HG02852 (cell line): ENCODE results near the gene DPYSL3.

Experiments used
- ATAC-seq: cut with Tn5 transposase; IDR thresholded peaks from one replicate; pipeline ENCODE4 v1.9.1; 2021; ENCODE audit warnings: mild to moderate bottlenecking, moderate library complexity; ENCODE audit not compliant: unreplicated experiment

DPYSL3 gene

DNA sequence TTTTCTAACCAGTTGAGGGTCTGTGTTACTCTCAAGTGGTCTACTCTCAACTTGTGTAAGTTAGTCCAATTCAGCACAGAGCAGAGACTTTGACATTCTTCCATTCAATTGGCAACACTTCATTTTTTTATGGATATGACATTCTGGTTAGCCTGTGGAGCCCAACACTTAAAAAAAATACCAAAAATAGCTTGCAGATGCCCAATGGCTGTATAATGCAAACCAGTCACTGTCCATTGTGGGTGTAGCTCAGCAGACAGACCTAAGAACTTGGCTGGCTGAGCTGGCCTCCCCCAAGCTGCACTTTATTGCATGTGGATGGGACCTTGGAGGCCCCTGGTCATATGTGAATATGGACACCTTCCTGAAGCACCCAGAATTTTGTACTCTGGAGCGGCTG, 103.2 kb downstream of the DPYSL3 start:
- no peak for ATAC-seq

DNA sequence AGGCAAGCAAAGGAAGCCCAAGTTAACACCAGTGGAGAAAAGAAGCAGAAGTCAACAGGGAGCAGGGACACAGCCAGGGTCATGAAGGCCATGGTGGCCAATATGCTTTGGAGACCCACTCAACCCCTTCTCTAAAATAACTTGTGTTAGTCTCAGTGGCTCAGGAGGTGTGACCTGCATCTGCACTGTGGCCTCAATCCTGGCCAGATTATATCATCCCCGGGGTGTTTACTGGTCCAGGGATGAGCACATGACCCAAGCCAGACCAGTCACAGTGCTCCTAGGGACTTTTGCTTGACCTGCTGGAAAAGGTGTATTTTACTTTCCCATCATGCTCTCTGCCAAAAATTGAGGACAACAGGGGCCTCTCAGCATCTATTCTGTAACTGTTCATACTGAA, 105.2 kb downstream of the DPYSL3 start:
- ATAC-seq = peak; percentile 19

DNA sequence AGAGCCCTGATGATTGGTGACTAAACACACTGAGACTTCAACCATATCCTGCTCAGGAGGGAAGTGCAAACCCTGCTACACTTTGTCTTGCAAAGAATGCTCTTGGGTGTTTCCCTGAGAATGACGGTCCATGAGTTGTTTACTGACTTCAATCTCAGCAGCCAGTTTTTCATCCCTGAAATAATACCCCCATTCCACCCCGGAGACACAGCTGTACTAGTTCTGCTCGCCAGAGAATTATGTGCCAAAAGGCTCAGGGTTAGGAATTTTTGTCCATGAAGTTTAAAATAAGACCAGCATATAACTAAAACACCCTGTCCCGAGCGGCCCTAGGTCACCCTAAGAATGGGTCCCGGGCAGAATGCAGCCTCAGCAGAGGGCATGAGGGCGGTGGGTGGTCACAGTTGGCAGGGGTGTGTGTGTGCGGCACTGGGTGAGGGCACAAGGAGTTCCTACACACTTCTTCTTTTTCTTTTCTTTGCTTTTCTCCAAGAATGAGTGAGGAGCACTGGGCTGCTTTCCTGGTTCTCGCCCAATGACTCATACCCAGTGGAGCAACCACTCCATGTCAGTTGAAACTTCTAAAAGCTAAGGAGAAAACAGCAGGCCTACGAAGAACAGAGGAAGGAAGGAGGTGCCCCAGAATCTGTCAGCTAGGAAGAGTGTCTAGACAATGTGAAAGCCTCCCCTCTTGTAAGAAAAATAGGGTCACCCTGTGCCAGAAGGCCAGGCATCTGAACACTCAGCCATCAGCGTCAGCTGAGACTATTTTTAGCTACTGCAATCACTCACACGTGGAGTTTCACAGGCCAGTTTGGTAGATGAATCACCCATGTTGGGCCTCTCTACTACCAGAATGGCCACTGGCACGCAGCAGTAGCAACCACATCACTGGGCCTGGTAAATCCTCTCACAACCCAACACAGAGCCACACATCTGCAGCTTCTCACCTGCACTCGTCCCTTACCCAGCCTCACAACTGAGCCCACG, 105.9 kb downstream of the DPYSL3 start:
- peak; percentile 87 for ATAC-seq

GRCh38 chr5:147400881-147401280, 109.0 kb downstream of the DPYSL3 start:
- ATAC-seq = no peak

DNA sequence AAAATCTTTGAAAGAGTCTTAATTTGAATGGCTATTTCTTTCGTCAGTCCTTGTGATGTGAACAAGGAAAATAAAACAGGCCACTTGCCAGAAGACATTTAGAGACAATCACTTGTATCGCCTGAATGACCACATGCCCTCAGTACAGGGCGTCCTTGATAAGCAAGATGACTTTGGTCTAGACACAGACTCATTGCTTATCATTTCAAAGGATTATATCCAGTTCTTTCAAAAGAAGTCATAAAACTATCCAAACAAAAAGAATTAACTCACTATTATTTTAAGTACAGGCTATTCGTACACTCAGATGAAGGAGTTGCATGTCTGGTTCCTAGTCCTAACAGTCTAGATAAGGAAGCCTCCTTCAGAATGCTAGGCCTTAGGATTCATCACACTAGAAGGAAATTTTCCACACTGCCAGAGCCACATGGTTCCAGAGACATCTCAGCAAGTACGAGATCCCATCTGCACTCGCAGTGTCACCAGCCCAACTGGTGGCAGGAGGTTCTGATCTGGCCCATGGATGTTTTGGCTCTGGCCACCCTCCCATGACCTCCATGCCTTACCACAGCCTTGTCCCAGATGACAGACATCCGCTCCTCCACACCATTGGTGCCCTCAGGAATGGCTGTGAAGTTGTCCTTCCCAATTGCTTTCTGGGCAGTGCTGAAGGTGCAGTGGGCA, 109.6 kb downstream of the DPYSL3 start:
- ATAC-seq = no peak

- ATAC-seq = no peak
These were observed 111.0 kb downstream of the DPYSL3 start for GRCh38 chr5:147398860-147399259.

DNA sequence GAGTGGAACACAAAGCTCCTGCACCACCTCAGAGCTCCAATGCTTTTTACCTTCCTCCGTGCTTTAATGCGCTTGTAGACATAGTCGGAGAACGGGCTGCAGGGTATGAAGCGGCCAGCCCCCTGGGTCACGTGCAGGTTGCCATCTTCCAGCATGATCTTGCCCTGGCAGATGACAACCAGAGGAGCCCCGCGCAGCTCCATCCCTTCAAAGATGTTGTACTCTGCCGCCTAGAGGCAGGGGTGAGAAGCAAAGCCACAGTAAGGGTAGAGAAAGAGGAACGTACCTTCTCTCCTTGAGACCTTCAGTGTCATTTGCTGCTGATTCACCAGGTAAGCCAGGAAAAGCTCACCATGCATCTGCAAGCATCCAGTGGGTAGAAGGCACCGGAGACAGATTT, 112.3 kb downstream of the DPYSL3 start:
- ATAC-seq = no peak

DNA sequence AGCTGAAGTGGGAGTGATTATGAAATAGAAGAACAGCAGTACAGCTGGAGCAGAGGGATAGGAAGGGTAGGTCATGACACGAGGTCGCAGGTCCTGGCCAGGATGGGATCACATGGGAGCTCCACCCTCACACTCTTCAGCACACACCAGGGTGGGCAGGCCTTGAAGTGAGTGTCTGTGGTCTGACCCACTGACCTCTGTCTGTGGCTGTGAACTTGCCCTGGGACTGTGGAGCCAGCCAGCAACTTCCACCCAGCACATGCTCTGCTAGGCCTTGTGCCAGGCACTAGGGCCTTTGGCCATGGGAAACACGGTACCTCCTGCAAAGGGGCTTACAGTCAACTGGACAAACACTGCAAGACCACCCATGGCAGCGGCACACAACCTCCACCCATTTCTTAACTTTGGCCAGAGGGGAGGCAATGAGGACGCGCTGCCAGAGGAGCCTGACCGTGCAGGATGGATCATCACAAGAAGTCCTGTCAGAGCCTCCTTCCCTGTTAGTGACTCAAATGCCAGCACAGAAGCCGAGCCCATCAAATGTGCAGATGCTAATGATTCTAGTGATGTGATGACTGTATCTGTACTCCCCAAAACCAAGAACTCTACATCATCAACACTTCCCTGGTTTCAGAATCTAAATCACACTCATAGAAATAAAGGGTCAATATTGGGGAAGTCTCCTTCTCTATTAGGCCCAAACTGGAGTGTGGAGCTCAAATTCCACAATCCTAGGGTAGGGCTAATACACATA, 113.6 kb downstream of the DPYSL3 start:
- ATAC-seq = no peak

- no peak for ATAC-seq
These were observed 115.8 kb downstream of the DPYSL3 start for GRCh38 chr5:147393874-147394672.

- peak; percentile 89 for ATAC-seq
These were observed 118.1 kb downstream of the DPYSL3 start for GRCh38 chr5:147391781-147392180.

DNA sequence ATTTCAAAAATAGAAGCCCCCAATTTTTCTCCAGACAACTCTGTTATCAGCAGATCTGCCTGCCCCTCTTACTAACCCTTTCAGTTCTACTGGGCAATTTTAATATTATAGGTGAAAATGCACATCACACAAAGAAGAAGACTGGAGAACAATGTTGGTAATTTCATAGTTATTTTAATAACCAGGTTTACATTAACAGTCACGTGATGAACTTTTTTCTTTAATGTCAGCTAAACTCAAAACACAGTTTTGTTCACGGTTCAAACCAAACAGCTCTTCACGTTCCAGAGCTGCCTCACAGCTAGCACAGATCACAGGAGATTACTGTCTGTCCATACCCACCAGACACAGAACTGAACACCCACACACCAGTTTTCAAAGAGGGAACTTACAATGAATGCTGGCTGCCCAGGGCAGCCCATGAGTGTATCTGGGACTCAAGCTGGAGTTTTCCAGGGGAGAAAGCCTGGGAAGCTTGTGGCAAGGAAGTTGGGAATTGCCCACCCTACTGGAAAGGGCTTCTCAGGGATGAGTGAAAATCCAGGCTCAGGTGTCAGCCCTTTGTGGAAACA, 119.1 kb downstream of the DPYSL3 start:
- no peak for ATAC-seq

DNA sequence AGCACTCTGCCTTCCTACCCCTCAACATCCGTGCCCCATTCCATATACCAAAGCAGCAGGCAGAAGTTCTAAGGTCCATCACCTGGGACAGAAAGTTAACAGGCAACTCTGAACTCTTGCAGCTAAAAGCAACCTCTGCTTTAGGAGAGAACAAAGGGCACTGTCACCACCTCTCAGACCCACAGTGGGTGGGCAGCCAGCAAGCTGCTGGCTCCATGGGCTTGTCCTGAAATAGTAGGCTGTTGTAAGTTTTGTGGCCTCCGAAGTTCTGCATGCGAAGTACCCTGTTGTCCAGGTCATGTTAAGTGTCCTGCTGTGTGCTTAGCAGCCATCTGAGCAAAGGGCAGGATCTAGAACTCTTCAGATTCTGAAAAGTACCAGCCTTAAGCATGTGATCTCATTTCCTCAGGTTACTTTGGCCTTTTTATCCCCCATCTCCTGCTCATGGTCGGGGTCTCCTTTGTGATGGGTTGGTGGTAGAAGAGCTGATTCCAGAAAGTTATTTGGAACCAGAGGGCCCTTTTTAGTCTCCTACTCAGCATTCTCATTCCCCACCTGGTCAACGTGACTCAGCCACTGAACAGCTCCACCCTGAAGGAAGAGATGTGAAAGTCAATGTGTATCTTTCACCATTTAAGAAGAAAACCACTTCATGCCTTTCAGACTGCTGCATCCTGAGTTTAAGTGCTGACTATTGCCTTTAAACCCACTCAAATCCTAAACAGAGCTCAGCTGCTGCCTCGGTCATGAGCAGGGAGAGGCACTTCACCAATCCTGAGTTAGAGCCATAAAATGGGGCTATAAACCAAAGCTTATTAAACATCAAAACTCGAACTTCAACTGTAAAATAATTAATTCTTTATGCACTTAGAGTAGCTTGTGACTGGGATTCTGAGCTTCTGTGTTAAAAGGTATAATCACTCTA, 121.4 kb downstream of the DPYSL3 start:
- ATAC-seq = no peak

DNA sequence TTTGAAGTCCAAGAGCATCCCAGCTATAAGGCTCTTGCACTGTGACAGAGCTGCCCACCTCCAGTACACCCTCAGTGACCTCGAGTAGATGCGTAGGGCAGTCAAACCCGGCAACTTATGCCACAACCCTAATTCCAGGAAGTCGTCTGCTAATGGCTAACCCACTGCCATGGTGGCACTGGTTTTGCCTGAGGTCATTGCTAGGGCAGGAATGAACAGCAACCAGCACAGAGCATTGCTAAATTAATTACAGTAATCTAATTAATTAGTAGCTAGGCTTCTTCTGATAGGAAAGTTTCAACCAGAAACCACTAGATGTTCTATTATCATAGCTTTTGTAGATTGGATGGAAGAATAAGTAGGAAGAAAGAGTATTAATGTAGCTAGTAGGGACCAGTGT, 122.8 kb downstream of the DPYSL3 start:
- no peak for ATAC-seq

DNA sequence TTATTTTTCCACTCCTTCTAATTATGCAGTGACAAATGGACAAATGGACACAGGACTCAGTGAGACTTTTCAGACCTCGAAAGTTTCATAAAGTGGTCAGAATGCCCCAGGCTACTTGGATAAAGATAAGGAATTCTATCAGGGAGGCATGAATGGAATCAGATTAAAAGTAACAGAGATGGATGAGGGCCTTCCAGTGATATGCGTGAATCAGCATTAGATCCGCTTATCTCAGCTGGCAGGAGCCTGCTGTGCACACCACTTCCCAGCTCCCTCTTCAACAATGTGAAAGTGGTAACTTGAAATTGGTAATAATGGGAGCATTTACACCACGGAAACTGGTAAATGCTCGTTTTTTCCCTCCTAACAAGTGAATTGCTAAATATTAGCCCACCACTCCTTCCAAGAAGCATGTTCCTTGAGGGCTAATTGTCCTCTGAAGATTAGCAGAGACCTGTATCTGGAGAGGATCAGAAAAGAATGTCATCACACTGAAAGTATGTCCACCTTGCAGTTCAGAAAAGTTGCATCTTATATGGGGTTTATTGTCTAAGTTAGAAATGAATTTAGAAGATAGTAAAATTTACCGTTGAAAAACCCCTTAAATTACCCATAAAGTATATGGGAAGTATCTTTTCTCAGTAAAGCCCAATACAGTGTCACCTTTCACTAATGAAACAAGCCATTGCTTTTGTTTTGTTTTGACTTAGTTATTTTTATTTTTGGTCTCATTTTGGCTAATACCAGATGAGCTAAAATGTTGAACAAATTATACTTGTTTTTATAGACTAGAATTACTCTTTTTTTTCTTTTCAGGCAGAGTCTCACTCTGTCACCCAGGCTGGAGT, 125.3 kb downstream of the DPYSL3 start:
- no peak for ATAC-seq

DNA sequence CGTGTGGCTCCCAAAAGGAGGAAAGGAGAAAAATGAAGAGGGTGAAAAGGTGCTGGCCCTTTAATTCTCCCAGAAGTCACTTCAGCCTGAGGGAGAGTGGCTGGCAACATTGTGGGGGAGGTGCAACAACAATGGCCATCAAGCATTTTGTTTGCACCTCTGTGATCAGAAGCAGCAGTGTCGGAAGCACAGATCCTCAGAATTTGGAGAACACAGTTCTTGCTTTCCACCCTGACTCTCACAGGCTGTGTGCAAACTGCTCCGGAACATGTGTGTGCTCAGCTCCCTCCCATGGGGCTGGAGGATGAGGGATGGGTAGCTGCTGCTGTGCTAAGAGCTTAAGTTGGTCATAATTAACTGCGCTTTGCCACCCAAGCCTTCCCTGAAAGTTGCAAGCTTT, 127.1 kb downstream of the DPYSL3 start:
- no peak for ATAC-seq

DNA sequence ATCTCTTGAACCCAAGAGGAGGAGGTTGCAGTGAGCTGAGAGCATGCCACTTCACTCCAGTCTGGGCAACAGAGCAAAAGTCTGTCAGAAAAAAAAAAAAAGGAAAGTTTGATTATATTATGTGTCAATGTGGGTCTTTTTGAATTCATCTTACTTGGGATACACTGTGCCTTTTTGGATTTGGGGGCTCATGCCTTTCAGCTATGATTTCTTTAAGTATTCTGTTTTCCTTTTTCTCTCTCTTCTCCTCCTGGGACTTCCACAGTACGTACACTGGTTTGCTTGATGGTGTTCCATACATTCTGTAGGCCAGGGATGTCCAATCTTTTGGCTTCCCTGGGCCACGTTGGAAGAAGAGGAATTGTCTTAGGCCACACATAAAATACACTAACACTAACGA, 128.3 kb downstream of the DPYSL3 start:
- no peak for ATAC-seq

DNA sequence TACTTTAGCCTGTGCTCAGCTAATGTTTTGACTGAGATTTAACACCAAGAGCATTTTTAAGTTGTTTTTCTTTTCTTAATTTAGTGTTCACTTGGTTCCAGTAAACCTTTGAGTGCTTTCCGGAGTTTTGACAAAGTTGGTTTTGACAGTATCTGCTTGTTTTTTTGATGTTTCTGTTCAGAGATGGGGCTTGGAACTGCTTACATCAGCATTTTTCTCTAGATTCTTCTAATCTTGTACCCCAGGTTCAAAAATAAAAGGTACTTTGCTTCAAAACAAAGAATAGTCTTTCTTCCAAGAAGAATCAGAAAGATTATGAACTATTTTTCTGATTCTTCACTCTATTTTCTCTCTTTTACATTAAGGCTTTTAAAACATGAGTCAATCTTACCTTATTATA, 132.2 kb downstream of the DPYSL3 start:
- ATAC-seq = no peak

- no peak for ATAC-seq
These were observed 134.7 kb downstream of the DPYSL3 start for GRCh38 chr5:147375151-147375550.
